H9 (cell line): ENCODE data around the gene PRKCB. TPM values are rescaled to one million over a fixed set of nuclear protein-coding genes. Genes with fewer than 3 reads are reported as not detected.
"Not testable (repeated sequence)": the region's sequence is repeated elsewhere in the genome, so short reads cannot be mapped to it uniquely, and the experiment has no call there.

Experiments
- DNase-seq: peaks from one replicate; pipeline ENCODE4 v3.0.0-alpha.2; 2017
- H2AFZ ChIP-seq: one replicate; pipeline ENCODE4 v1.6.1; 2013; ENCODE audit warnings: mild to moderate bottlenecking, low read length, control low read depth, moderate library complexity
- H2AK5ac ChIP-seq: 2 replicates; pipeline ENCODE4 v1.6.1; 2013; ENCODE audit warnings: low read length, control low read depth, mixed read lengths; ENCODE audit not compliant: insufficient read length
- H2BK120ac ChIP-seq: one replicate; pipeline ENCODE4 v1.6.1; 2013; ENCODE audit warnings: low read depth, mild to moderate bottlenecking, low read length, control low read depth, inconsistent platforms; ENCODE audit not compliant: poor library complexity, severe bottlenecking
- H2BK12ac ChIP-seq: 2 replicates; pipeline ENCODE4 v1.6.1; 2013; ENCODE audit warnings: low read length, control low read depth, mixed read lengths, low read depth; ENCODE audit not compliant: insufficient read length
- H2BK15ac ChIP-seq: 2 replicates; pipeline ENCODE4 v1.6.1; 2013; ENCODE audit warnings: low read depth, low read length, control low read depth
- H2BK20ac ChIP-seq: one replicate; pipeline ENCODE4 v1.6.1; 2013; ENCODE audit warnings: low read depth, mild to moderate bottlenecking, low read length, control low read depth, inconsistent platforms; ENCODE audit not compliant: poor library complexity, severe bottlenecking
- H2BK5ac ChIP-seq: 2 replicates; pipeline ENCODE4 v1.6.1; 2013; ENCODE audit warnings: low read length, control low read depth, mixed read lengths; ENCODE audit not compliant: insufficient read length
- H3K14ac ChIP-seq: 2 replicates; pipeline ENCODE4 v1.6.1; 2013; ENCODE audit warnings: low read length, control low read depth; ENCODE audit not compliant: insufficient read depth
- H3K18ac ChIP-seq: 2 replicates; pipeline ENCODE4 v1.6.1; 2013; ENCODE audit warnings: low read depth, mild to moderate bottlenecking, mixed read lengths, low read length, control low read depth; ENCODE audit not compliant: insufficient read length
- H3K23ac ChIP-seq: 2 replicates; pipeline ENCODE4 v1.6.1; 2013; ENCODE audit warnings: low read length, control low read depth, mixed read lengths, low read depth; ENCODE audit not compliant: insufficient read length
- H3K23me2 ChIP-seq: 2 replicates; pipeline ENCODE4 v1.6.1; 2013; ENCODE audit warnings: low read depth, mild to moderate bottlenecking, mixed read lengths, low read length, control low read depth; ENCODE audit not compliant: insufficient read length, poor library complexity, severe bottlenecking
- H3K27ac ChIP-seq: 2 replicates; pipeline ENCODE4 v1.5.1; 2013; ENCODE audit warnings: low read length, control low read depth, mixed read lengths, low read depth; ENCODE audit not compliant: insufficient read length
- H3K27me3 ChIP-seq: 2 replicates; pipeline ENCODE4 v1.6.1; 2013; ENCODE audit warnings: low read length, control low read depth, inconsistent platforms; ENCODE audit not compliant: insufficient read depth
- H3K4ac ChIP-seq: 2 replicates; pipeline ENCODE4 v1.6.1; 2013; ENCODE audit warnings: low read depth, mild to moderate bottlenecking, control low read depth, inconsistent platforms, low read length, moderate library complexity
- H3K4me1 ChIP-seq: 2 replicates; pipeline ENCODE4 v1.6.1; 2013; ENCODE audit warnings: low read length, control low read depth, inconsistent platforms; ENCODE audit not compliant: insufficient read depth
- H3K4me2 ChIP-seq: 2 replicates; pipeline ENCODE4 v1.6.1; 2013; ENCODE audit warnings: low read length, control low read depth, mixed read lengths; ENCODE audit not compliant: insufficient read length, insufficient read depth
- H3K56ac ChIP-seq: 2 replicates; pipeline ENCODE4 v1.6.1; 2013; ENCODE audit warnings: low read depth, mild to moderate bottlenecking, mixed read lengths, low read length, control low read depth; ENCODE audit not compliant: insufficient read length
- H3K79me1 ChIP-seq: 2 replicates; pipeline ENCODE4 v1.6.1; 2013; ENCODE audit warnings: low read depth, mild to moderate bottlenecking, moderate library complexity, low read length, control low read depth, inconsistent platforms; ENCODE audit not compliant: insufficient read depth, poor library complexity, severe bottlenecking
- H3K79me2 ChIP-seq: 2 replicates; pipeline ENCODE4 v1.6.1; 2013; ENCODE audit warnings: low read length, control low read depth, inconsistent platforms; ENCODE audit not compliant: insufficient read depth
- H3K9ac ChIP-seq: 2 replicates; pipeline ENCODE4 v1.6.1; 2013; ENCODE audit warnings: low read length, control low read depth, mixed read lengths; ENCODE audit not compliant: insufficient read length; ENCODE audit errors: extremely low read depth
- H3K9me3 ChIP-seq: one replicate; pipeline ENCODE4 v1.6.1; 2013; ENCODE audit warnings: low read depth, low read length, inconsistent platforms; ENCODE audit not compliant: control insufficient read depth
- H3T11ph ChIP-seq: one replicate; pipeline ENCODE4 v1.6.1; 2013; ENCODE audit warnings: mild to moderate bottlenecking, low read length, control low read depth, inconsistent platforms
- H4K20me1 ChIP-seq: one replicate; pipeline ENCODE4 v1.6.1; 2013; ENCODE audit not compliant: control insufficient read depth, insufficient read length, insufficient read depth
- H4K5ac ChIP-seq: 2 replicates; pipeline ENCODE4 v1.6.1; 2013; ENCODE audit warnings: low read depth, mild to moderate bottlenecking, mixed read lengths, low read length, control low read depth; ENCODE audit not compliant: insufficient read length
- H4K8ac ChIP-seq: replicated peaks from 2 replicates; pipeline ENCODE4 v1.6.1; 2013; ENCODE audit warnings: low read length, control low read depth, mixed read lengths, low read depth; ENCODE audit not compliant: insufficient read length
- H4K91ac ChIP-seq: 2 replicates; pipeline ENCODE4 v1.6.1; 2013; ENCODE audit warnings: low read depth, mild to moderate bottlenecking, moderate library complexity, mixed read lengths, low read length, control low read depth; ENCODE audit not compliant: insufficient read length
- H3K27ac Mint-ChIP-seq, 3 experiments: 2 replicates in 2 of 3; 3 replicates in 1 of 3; pipeline ENCODE4 v1.8.0; 2020 to 2021; ENCODE audit warnings: mixed read lengths in 3 of 3, mild to moderate bottlenecking in 1 of 3, moderate library complexity in 1 of 3
- H3K27me3 Mint-ChIP-seq: 2 replicates; pipeline ENCODE4 v1.8.0; 2021; ENCODE audit warnings: low read depth, mild to moderate bottlenecking, moderate library complexity, mixed read lengths
- H3K36me3 Mint-ChIP-seq, 3 experiments: 2 replicates in 2 of 3; 3 replicates in 1 of 3; pipeline ENCODE4 v1.8.0; 2020 to 2021; ENCODE audit warnings: low read depth in 3 of 3, mixed read lengths in 3 of 3; ENCODE audit not compliant: insufficient read depth in 1 of 3
- H3K4me1 Mint-ChIP-seq, 2 experiments: 2 replicates each; pipeline ENCODE4 v1.8.0; 2020; ENCODE audit warnings: mixed read lengths in 2 of 2
- H3K4me3 Mint-ChIP-seq, 2 experiments: 2 replicates in 1 of 2; 3 replicates in 1 of 2; pipeline ENCODE4 v1.8.0; 2020 to 2021; ENCODE audit warnings: mild to moderate bottlenecking in 2 of 2, mixed read lengths in 2 of 2, moderate library complexity in 1 of 2
- H3K9me3 Mint-ChIP-seq, 2 experiments: 2 replicates in 1 of 2; 3 replicates in 1 of 2; pipeline ENCODE4 v1.8.0; 2020; ENCODE audit warnings: mild to moderate bottlenecking in 2 of 2, mixed read lengths in 2 of 2, moderate library complexity in 1 of 2
- WGBS: extraction: QIAGEN DNeasy Blood & Tissue Kit; methylation state at CpG from one replicate; pipeline ENCODE4 v1.1.7; 2013; ENCODE audit warnings: missing lambda C conversion rate, low lambda C conversion rate, mixed read lengths; ENCODE audit not compliant: insufficient read length; ENCODE audit errors: extremely low coverage; 5-methylcytosine and 5-hydroxymethylcytosine counted together
- total RNA-seq: library from RNA; stranded (reverse); gene quantifications from 2 replicates; pipeline ENCODE4 v1.2.1, GENCODE V29; 2021
- TF ChIP-seq, protein P1 (sequence below): fragments of 200-600 bp; sonication (generic); conservative IDR thresholded peaks from 3 replicates; pipeline ENCODE4 v1.8.0; 2021; ENCODE audit warnings: antibody characterized with exemption, mild to moderate bottlenecking

The PRKCB gene
- total RNA-seq, 1 experiment from 2014 or later: 7.0 TPM

DNA sequence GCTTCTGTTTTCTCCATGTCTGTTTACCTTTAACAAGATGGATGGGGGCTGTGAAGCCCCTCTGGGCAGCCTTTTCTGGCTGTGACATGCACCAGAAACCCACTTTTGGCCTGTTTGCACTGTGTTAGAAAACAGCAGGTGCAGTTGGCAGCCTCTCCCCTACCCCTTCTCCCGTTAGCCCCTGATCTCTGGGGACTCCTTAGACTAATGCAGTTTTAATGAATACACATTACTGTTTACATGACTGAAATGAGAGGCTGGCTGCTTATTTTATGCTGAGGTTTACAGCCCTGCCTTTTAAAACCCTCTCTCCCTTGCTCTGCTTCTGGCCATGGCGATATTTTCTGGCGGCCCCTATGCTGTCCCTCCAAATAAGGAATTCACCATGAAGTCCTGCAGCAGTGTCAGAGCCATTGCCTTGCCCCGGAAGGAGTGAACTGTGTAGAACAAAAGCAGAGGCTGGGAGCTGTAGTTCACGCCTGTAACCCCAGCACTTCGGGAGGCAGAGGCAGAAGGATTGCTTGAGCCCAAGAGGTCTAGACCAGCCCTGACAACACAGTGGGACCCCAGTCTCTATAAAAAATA lies 79.3 kb downstream of the PRKCB start:
- Histone ChIP-seq H3K4ac (no peak overlapping the region), H4K5ac (no peak overlapping the region), H3K18ac (no peak overlapping the region), H3K4me2 (no peak overlapping the region), H3K23ac (no peak overlapping the region), H2BK15ac (no peak overlapping the region), H3K79me2 (no peaks in the 10 kb centered on the region), H2AK5ac (no peak overlapping the region), H3K14ac (no peak overlapping the region), H2BK120ac (no peak overlapping the region), H3K56ac (no peak overlapping the region), H3K27ac (no peak overlapping the region), H3T11ph (no peak overlapping the region), H3K79me1 (no peaks in the 10 kb centered on the region), H2BK20ac (no peak overlapping the region), H3K9me3 (no peaks in the 10 kb centered on the region), H2AFZ (no peak overlapping the region), H3K27me3 (no peaks in the 10 kb centered on the region), H3K4me1 (no peaks in the 10 kb centered on the region; the same call in 1 of the 2 replicates), H4K91ac (no peak overlapping the region), H2BK5ac (no peak overlapping the region), H3K23me2 (no peaks in the 10 kb centered on the region), H2BK12ac (no peak overlapping the region), H4K8ac (no peak overlapping the region), H3K9ac (no peak overlapping the region), H4K20me1 (no peaks in the 10 kb centered on the region)
- WGBS: no CpG with 5 or more reads among the region's 6 CpGs
- DNase-seq: no peak
- no peak overlapping the region for H3K27ac Mint-ChIP-seq
- no peak overlapping the region for H3K4me3 Mint-ChIP-seq
- peaks cover 1% of the 10 kb centered on the region; the same call in 1 of the 2 replicates for H3K27me3 Mint-ChIP-seq
- H3K9me3 Mint-ChIP-seq: no peaks in the 10 kb centered on the region
- TF ChIP-seq, protein P1, sequence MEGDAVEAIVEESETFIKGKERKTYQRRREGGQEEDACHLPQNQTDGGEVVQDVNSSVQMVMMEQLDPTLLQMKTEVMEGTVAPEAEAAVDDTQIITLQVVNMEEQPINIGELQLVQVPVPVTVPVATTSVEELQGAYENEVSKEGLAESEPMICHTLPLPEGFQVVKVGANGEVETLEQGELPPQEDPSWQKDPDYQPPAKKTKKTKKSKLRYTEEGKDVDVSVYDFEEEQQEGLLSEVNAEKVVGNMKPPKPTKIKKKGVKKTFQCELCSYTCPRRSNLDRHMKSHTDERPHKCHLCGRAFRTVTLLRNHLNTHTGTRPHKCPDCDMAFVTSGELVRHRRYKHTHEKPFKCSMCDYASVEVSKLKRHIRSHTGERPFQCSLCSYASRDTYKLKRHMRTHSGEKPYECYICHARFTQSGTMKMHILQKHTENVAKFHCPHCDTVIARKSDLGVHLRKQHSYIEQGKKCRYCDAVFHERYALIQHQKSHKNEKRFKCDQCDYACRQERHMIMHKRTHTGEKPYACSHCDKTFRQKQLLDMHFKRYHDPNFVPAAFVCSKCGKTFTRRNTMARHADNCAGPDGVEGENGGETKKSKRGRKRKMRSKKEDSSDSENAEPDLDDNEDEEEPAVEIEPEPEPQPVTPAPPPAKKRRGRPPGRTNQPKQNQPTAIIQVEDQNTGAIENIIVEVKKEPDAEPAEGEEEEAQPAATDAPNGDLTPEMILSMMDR: no peak
- no peaks in the 10 kb centered on the region; a peak in 1 of 7 replicates for H3K36me3 Mint-ChIP-seq
- H3K4me1 Mint-ChIP-seq: peaks cover 0 to 6% of the 10 kb centered on the region in 2 experiments; a peak in 2 of 4 replicates

DNA sequence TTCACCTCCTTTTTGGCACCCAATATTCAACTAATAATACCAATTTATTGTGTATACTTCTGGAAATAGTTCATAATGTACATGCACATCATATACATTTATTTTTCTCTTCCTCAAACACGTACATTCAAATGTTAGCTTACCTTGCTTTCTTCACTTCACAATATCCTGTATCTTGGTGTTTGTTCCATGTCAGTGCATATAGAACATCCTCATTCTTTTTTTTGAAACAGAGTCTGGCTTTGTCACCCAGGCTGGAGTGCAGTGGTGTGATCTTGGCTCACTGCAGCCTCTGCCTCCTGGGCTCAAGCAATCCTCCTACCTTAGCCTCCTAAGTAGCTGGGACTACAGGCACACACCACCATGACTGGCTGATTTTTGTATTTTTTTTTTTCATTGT lies 80.8 kb downstream of the PRKCB start:
- H3K23me2 ChIP-seq, H3K4me1 ChIP-seq, H3T11ph ChIP-seq, H3K79me2 ChIP-seq, H3K9me3 ChIP-seq, H2AK5ac ChIP-seq, H2AFZ ChIP-seq, H2BK12ac ChIP-seq, H3K4ac ChIP-seq, H2BK15ac ChIP-seq, DNase-seq, H2BK20ac ChIP-seq, H4K5ac ChIP-seq, H3K4me2 ChIP-seq, H4K91ac ChIP-seq, H3K14ac ChIP-seq, H2BK5ac ChIP-seq, H3K23ac ChIP-seq, H3K27me3 Mint-ChIP-seq, H3K9me3 Mint-ChIP-seq, H3K27ac ChIP-seq, H3K56ac ChIP-seq, H3K79me1 ChIP-seq, H3K18ac ChIP-seq, H2BK120ac ChIP-seq, H3K36me3 Mint-ChIP-seq, H3K4me3 Mint-ChIP-seq, H4K8ac ChIP-seq, H3K27ac Mint-ChIP-seq, H3K27me3 ChIP-seq, H3K9ac ChIP-seq, H4K20me1 ChIP-seq: not testable (repeated sequence)
- H3K4me1 Mint-ChIP-seq: peaks cover 0 to 14% of the 10 kb centered on the region in 2 experiments; a peak in 3 of 4 replicates
- no CpG with 5 or more reads among the region's 1 CpG for WGBS
